ENCODE results near the gene PDE4D.
A peak's percentile ranks its signal among the peaks of the same experiment; 100 is the strongest.

The PDE4D gene

DNA sequence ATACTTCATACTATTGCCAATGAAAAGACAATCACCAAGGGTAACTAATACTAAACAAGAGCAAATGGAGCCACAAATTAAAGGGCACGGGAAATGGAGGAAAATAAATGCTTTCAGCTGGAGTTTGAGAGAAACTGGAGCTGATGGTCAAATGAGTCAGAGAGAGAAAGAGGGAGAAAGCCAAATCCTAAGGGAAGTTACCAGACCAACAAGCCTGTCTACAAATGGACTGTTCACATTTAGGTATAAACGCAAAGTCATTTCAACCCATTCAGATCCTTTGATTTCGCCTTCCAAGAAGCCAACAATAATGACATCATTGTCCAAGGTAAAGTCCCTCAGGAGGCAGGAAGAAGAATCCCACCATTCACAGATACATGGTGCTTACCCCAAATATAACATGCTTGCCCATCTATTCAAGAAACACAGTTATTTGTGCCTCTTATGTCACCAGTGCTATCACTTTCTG is 958.9 kb downstream of the PDE4D start:
- no peak for DNase-seq

DNA sequence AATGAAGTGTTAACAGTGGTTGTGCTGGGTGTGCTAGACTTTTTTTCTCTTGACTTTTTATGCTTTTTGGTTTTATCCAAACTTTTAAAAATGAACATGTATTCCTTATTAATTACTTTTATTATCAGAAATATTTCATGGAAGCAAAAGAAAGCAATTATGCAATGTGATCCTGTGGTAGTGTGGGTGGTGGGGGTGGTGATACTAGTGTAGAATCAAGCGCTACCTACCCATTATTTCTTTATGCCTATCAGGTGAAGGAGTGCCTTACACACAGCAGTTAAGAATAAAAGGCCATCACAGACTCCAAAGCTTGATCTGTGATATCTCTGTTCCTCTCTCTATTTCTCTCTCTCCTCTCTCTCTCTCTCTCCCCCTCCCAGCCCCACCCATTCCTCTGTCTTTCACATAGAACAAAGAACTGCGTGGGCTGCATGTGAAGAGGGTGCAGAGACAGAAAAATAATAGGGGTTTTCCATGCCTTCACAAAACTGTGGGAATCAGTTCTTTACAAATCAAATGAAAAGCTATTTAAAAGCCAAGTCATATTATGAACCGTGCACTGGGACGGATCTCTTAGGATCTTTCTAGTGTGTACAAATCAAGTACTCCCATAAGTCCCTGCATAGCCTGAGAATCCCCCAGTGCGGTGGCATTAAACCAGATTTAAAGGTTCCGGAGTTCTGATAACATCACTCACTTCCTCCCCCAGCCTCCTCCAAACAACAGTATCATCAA is 959.5 kb downstream of the PDE4D start:
- peak; percentile 72 for DNase-seq

DNA sequence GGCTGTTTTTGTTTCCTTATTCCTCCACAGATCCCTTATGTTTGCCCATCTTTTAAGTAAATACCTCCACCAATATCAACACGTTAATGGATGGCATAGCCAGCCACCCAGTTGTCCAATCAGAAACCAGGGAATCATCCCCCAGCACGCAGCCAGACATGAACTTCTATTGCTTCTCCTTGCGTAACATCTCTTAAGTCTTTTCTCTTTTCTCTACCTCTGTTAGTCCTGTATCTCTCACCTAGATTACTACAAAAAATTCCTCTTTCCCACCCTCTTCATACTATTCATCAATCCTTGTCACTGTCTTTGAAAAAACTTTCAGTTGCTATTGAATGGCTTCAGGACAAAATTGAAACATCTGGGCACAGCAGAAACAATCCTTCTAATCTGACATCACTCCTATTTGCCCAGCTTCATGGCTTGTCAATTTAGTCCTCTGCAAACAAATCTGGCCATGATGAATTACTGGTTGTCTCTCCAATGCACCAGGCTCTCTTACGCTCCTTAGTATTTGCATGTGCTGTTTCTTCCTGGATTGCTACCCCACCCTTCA is 961.4 kb downstream of the PDE4D start:
- no peak for DNase-seq

GRCh38 chr5:58930520-58930919 is 963.0 kb downstream of the PDE4D start:
- no peak for DNase-seq

DNA sequence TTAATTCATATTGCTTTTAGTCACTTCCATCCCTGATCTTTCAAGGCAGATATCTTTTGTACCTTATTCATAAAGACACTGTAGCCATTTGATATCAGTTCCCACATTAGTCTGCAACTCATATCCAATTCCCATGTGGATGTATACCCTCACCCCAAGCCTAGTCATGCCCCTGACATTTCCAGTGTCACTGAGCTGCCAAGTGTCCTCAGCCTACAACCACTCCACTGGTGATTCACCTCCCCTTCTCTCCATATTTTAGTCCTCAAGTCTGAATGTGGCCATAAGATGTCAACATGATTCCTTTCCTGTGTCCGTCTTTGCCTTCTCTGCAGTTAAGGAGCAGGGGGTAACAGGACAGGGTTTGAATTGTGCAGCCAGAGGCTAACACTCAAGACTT is 963.8 kb downstream of the PDE4D start:
- no peak for DNase-seq

GRCh38 chr5:58927938-58928337 is 965.6 kb downstream of the PDE4D start:
- no peak for DNase-seq

DNA sequence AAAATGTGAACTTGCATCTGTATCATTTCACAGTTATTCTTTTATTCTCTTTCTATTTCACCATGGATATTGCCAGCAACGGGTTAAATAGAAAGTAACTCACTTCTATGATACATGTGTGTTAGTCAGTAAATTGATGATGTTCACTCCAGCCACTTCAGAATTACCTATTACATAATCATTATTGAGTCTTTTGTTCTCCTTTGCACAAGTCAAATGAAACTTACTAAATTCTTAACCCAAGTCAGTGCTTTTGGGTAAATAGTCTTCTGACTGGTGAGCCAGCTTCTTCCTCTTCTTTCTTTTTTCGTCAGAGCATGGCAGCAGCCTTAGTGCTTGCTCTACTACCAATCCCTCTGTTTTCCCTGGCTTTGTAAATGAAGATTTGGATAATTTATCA is 966.3 kb downstream of the PDE4D start:
- DNase-seq, result no peak

GRCh38 chr5:58926541-58926935 is 967.0 kb downstream of the PDE4D start:
- DNase-seq, result no peak

GRCh38 chr5:58925627-58926540 is 967.6 kb downstream of the PDE4D start:
- DNase-seq, result no peak

DNA sequence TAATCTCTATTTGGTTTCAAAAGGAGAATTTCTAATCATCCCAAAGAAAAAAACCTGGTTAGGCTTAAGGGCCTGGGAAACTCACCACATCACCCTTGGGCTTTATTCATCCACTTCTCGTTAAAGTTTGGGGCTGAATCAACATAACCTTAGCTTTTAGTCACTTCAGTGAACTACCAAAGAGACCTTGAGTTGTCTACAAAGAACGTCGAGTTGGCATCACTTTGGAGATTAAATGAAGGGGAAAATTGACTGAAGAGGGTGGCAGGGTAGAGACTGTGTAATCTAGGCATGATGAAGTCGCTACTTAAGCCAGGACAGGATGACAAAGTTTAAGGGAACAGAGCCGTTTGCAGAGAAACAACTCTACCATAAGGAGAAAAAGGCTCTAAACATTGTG is 969.2 kb downstream of the PDE4D start:
- no peak for DNase-seq

DNA sequence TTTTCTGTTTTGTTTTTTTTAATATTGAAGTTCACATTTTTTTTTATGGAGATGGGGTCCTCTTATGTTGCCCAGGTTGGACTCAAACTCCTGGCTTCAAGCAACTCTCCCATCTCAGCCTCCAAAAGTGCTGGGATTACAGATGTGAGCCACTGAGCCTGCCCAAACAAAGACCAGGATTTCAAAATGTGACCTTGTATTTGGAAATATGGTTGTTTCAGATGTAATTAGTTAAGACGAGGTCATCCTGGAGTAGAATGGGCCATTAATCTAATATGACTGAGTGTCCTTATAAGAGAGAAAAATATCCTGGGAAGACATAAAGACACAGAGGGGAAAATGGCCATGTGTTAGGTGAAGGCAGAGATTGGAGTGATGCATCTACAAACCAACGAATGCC is 970.2 kb downstream of the PDE4D start:
- DNase-seq, result no peak

DNA sequence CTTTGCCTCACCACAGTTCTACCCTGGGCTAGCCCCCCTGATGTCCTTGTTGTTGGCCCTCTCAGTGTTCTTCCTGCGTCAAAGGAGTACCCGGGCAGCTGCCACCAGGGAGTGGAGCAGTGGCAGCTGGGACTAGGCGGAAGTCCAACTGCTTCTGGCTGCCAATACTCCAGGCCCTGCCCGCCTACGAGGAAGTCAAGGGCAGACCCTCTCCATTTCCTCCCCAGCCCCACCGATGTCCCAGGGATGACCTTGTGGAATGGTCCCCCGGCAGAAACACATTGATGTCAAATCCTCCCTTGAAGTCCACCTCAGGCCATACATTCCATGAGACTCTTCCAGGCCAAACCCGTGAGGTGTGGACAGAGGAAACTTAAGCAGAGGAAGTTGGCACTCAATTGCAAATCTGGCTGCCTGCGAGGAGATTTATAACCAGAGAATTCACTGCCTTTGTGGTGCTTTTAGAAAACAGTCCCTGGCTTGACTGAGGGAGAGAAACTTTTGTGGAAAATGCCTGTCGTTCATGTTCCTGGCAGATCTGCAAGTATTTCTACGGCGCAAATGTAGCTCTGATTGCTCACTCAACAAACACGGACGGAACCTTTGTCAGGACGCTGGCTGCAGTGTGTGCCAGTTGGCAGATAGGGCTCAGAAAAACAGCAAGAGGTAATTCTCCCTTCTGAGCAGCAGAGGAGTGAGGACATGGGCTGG is 970.9 kb downstream of the PDE4D start:
- DNase-seq, result no peak

- DNase-seq, result no peak
These were observed 972.4 kb downstream of the PDE4D start for GRCh38 chr5:58921159-58921558.

- no peak for DNase-seq
These were observed 973.7 kb downstream of the PDE4D start for GRCh38 chr5:58919833-58920232.

Data from central memory CD4-positive, alpha-beta T cell (primary cell).